Cortex of kidney (tissue), 1 donor: ENCODE results near the gene B4GALT7.
"Not testable (repeated sequence)": the region's sequence is repeated elsewhere in the genome, so short reads cannot be mapped to it uniquely, and the experiment has no call there.

Source experiments
- DNase-seq: peaks from one replicate; lab custom pipeline; 2025; lab: John Stamatoyannopoulos, UW

B4GALT7 gene

DNA sequence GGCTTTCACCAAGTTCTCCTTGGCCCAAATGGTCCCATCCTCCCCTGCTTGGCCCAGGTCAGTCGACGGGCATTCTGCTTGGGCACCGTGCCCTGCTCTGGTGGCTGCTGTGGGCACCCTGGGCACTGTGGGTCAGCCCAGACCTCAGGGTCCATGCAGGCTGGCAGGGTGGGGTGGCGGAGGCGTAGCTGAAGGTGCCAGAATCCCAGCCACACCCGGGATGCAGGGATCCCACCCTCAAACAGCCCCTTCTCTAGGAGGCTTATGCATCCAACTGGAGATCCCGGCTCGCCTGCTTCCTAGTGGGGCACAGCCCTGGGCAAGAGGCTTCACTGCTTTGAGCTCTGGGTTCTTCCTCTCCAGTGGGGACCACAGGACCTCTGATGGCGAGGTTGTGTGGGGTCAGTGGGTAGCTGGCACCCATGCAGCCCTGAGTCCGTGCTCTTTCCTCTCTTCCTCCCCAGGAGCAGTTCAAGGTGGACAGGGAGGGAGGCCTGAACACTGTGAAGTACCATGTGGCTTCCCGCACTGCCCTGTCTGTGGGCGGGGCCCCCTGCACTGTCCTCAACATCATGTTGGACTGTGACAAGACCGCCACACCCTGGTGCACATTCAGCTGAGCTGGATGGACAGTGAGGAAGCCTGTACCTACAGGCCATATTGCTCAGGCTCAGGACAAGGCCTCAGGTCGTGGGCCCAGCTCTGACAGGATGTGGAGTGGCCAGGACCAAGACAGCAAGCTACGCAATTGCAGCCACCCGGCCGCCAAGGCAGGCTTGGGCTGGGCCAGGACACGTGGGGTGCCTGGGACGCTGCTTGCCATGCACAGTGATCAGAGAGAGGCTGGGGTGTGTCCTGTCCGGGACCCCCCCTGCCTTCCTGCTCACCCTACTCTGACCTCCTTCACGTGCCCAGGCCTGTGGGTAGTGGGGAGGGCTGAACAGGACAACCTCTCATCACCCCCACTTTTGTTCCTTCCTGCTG, 9.4 kb downstream of the B4GALT7 start:
- DNase-seq: no peak

DNA sequence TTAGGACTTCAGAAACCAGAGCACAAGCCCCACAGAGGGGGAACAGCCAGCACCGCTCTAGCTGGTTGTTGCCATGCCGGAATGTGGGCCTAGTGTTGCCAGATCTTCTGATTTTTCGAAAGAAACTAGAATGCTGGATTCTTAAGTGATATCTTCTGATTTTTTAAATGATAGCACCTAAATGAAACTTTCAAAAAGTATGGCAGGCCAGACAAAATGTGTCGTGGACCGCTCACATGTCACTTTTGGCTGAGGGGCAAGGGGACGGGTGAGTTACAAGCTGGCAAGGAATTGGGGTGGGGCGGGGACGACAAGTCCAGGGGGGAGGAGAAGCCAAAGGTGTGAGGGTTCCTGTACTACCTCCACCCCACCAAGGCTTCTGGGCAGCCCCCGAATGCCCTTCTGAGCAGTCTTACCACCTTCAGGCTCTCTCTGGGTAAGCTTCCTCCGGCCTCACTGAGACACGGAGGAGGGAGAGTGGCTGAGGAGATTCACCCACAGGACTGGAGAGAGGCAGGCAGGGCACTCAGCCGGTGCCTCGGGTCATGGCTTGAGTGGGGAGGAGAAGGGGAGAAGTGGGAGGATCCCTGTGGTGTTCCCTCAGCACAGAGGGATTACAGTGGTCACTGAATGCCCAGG, 10.3 kb downstream of the B4GALT7 start:
- no peak for DNase-seq

DNA sequence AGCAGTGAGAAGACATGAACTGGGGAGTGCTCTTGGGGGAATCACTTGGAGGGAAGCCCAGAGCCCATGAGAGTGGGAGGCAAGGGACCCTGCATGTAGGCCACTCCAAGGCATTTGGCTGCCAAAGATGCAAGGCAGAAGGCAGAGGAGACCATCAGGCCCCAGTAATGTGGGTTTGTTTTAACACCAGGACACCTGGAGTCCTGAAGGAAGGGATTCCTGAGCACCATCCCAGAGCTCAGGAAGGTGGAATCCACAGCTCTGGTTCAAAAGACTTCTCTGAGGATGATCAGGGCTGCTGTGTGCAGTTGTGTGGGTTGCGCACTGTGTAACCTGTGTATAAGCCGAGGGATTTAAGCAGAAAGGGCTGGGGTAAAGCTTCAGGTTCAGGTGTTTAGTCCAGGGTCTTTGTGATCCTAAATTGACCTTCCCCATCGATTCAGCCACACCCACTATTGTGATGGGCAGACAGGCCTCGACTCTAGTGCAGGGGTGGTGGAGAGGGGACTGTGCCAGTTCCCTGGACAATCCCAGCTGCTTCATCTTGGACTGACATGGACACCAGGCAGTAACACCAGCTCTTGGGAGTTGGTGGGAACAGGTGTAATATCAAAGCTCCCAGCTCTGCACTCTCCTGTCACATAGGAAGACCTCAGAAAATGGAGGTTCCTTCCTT, 11.0 kb downstream of the B4GALT7 start:
- no peak for DNase-seq

DNA sequence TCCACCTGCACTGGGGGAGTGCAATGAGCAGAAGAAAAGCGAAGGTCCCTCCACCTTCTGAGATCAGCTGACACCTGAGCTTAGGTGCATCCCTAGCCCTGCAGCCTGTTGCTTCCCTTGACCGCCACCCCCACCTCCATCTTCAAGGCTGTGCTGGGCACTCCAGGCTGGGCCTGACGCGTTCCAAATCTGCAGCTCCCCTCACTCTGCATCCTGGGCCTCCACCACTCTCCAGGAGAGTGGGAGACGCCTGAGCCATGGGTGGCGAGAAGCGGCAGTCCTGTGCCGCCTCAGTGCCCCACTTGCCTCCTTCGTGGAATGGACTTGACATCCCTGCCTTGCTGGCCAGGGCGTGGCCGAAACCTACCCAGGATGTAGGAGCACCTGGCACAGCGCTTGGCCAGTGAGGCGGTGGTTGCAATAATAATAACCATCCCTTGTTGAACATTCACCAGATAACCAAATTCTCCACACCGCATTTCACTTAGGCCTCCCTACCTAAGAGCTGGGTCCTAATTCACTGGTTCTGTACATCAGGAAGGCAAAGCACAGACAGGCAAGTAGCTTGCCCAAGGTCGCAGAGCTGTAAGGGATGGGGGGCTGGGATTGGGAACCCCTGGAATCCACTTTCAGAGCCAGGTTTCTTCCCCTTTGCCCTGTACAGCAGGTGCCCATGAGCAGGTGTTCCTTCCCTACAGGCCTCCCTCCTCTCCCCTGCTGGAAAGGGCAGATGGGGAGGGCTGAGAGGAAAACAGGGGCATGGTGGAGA, 11.7 kb downstream of the B4GALT7 start:
- no peak for DNase-seq

DNA sequence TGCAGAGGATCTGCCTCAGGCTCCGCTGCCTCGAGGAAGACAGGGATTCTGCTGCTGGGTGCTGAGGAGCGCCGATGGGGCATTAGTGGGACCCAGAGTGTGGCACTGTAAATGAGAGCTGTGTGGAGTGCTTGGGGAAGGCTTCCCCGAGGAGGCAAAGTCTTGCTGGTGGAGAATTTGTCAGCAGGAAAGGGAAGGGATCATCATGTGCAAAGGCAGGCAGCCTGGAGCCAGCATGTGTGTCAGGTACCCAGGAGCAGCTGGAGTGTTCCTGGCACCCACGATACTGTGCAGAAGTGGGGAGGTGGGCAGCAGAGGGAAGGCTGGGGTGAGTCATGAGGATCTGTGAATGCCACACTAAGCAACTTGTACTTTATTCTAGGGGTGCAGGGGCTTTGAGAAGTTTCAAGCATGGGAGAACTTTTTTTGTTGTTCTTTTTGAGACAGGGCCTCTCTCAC, 12.3 kb downstream of the B4GALT7 start:
- DNase-seq: no peak

DNA sequence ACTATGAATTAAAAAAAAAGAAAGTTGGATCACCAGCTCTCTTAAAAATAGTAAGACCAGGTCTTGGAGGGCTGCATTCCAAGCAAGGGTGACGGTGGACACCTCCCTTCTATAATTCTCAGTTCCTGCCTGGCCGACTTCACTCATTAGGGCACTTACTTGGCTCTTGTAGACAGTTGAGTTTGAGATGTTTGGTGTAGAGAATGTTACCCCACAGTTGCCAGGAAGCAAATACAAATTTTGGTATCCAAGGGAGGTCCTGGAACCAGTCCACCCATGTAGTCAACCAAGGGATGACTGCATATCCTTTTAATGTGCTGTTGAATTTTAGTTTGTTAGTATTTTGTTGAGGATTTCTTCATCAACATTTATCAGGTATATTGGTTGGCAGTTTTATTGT, 20.6 kb downstream of the B4GALT7 start:
- no peak for DNase-seq

DNA sequence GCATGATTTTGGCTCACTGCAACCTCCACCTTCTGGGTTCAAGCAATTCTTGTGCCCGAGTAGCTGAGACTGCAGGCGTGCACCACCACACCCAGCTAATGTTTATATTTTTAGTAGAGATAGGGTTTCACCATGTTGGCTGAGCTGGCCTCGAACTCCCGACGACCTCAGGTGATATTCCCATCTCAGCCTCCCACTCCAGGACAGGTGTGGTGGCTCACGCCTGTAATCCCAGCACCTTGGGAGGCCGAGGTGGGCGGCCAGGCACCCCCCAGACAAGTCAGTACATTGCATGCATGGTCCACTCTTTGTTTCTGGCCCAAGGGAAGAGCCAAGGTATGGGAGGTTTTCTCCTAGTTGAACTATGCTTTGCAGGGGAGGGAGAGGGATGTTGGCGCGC, 24.2 kb downstream of the B4GALT7 start:
- DNase-seq: not testable (repeated sequence)

DNA sequence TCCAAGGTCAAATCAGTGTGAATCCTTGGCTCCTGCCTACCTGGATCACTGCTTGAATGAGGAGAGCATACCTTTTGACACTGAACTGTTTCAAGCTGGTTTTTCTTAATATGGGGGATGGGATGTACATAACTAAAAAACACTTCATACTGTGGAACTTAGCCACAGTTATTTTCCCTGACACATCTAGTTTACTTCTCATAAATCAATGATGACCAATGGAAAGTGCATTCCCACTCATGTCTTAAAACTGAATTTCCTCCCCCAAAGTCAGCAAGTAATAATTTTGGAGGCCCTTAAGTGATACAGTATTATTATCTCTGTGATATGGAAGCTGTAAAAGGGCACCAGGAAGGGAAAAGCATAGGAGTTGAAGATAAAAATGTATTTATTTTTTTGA, 30.3 kb downstream of the B4GALT7 start:
- not testable (repeated sequence) for DNase-seq

DNA sequence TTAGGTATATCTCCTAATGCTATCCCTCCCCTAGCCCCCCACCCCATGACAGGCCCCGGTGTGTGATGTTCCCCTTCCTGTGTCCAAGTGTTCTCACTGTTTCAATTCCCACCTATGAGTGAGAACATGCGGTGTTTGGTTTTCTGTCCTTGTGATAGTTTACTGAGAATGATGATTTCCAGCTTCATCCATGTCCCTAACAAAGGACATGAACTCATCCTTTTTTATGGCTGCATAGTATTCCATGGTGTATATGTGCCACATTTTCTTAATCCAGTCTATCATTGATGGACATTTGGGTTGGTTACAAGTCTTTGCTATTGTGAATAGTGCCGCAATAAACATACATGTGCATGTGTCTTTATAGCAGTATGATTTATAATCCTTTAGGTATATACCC, 35.0 kb downstream of the B4GALT7 start:
- not testable (repeated sequence) for DNase-seq

DNA sequence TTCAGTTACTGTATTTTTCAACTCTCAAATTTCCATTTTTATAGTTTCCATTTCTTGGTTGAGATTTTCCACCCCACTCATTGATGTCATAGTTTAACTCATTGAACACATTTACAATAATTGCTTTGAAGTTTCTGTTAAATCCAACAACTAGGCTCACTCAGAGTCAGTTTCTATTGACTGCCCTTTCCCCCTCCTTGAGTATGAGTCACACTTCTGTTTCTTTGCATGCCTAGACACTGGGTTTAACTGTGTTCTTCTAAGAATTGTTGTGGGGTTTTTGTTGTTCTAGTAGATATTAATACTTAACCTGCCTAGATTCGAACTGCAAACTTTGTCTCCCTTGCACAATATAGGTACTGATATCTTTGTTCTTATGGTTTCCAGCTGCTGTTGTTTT, 45.5 kb downstream of the B4GALT7 start:
- not testable (repeated sequence) for DNase-seq

DNA sequence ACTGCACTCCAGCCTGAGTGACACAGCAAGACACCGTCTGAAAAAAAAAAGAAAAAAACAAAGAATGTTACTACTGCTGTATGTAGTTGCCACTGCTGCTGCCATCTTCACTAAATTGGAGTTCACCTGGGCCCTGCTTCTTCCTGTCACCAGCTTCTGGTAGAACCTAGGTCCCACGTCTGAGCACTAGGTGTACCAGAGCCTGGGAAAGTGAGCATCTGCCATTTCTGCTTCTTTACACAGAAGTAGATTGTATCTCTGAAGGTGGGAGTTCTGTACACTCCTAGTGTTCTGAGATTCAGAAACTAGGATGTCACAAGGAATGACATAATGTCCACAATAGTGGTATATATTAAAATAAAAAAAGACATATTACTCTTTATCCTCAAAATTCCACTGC, 51.3 kb downstream of the B4GALT7 start:
- DNase-seq: not testable (repeated sequence)

DNA sequence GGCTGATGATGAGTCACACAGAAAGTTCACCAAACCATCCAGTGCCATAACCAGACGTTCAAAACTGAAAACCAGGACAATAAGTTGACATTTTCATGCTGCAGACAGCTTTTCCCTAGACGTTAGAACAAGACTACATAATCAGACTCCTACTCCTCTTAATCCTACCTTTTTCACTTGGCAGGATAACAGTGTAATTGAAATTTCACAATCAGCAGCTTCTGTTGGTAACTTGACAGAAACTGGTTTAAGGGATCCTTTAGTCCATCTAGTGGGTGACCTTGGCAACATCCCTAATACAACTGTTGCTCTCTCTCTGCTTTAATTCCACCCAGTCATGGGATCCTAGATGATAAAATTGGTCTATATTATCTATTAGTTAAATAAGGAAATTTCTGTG, 57.9 kb downstream of the B4GALT7 start:
- not testable (repeated sequence) for DNase-seq

DNA sequence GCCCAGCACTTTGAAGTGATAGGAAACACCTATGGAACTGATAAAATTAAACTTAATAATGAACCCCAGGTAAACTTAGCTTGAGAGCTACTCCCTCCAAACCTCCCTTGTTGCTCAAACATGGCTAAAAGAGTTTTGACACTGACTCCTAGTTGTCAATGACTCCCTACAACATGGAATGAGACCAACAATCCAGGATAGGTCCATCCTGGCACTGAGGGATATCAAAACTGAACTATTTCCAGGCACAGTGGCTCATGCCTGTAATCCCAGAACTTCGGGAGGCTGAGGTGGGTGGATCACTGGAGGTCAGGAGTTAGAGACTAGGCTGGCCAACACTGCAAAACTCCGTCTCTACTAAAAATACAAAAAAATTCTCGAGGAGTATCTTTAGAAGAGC, 58.6 kb downstream of the B4GALT7 start:
- DNase-seq: not testable (repeated sequence)
